Skin epidermis (tissue), 12 donors: ENCODE results near the gene IFNA5.

Experiments used
- H3K27ac ChIP-seq, 21 experiments: fragments of 200-600 bp; sonication (generic) in 11 of 21; one replicate each; pipeline ENCODE4 v1.5.0; 2020; ENCODE audit warnings: mild to moderate bottlenecking in 3 of 21, inconsistent platforms in 2 of 21, moderate library complexity in 2 of 21
- H3K4me3 ChIP-seq, 7 experiments: fragments of 200-600 bp; sonication (generic) in 2 of 7; one replicate each; pipeline ENCODE4 v1.5.0; 2020; ENCODE audit warnings: inconsistent platforms in 2 of 7, mild to moderate bottlenecking in 2 of 7, moderate library complexity in 1 of 7

The IFNA5 gene

DNA sequence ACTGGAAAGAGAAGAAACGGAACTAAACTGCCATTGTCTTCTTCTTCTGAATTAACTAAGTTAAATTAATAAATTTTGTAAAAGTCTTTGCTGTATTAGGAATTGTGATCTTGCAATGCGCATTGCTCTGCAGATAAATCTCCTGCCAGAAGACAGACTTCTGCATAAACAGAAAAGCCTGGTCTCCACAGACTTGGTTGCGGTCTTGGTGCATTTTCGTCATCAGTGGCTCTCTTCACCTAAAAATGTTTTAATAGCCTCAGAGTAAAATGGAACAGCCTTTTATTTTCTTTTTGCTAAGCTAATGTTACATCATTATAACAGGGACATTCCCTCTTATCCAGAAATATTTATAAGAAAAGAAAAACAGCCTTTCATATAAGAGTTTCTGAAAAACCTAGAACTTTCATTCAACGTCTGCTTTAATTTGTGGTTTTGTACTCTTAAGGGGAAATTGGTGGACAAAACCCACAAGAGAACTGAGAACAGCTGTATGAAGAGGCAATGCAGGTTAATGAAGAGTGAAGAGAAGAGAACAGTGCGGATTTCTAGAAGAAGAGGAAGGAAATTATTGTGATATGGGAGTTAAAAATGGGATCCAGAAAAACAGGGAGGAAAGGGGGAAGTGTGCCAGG lies 10.1 kb downstream of the IFNA5 start:
- Histone ChIP-seq H3K27ac (no peak overlapping the region), H3K4me3 (no peak overlapping the region)

GRCh38 chr9:21294364-21294774 lies 10.7 kb downstream of the IFNA5 start:
- Histone ChIP-seq H3K27ac (no peak overlapping the region), H3K4me3 (no peak overlapping the region)

- H3K27ac ChIP-seq = no peak overlapping the region
- no peak overlapping the region for H3K4me3 ChIP-seq
Measured at GRCh38 chr9:21289848-21290247, 15.3 kb downstream of the IFNA5 start.

- Histone ChIP-seq H3K27ac (no peak overlapping the region), H3K4me3 (no peak overlapping the region)
Measured at GRCh38 chr9:21287280-21287679, 17.8 kb downstream of the IFNA5 start.

- no peak overlapping the region for H3K27ac ChIP-seq
Measured at GRCh38 chr9:21286659-21287058, 18.5 kb downstream of the IFNA5 start.

DNA sequence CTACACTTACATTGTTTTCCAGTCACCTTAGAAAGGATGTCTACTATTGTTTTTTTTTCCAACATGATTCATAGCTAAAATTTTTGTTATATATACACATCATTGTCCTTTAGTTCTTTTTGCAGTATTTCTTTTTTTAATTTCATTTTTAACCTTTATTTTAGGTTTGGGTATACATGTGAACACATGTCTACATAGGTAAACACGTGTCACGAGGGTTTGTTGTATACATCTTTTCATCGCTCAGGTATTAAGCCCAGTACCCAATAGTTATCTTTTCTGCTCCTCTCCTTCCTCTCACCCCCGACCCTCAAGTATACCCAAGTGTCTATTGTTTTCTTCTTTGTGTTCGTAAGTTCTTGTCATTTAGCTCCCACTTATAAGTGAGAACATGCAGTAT lies 19.0 kb downstream of the IFNA5 start:
- Histone ChIP-seq H3K4me3 (no peak overlapping the region), H3K27ac (no peak overlapping the region)

More at GRCh38 chr9:21286659-21287058, 18.5 kb downstream of the IFNA5 start:
- no peak overlapping the region for H3K4me3 ChIP-seq

DNA sequence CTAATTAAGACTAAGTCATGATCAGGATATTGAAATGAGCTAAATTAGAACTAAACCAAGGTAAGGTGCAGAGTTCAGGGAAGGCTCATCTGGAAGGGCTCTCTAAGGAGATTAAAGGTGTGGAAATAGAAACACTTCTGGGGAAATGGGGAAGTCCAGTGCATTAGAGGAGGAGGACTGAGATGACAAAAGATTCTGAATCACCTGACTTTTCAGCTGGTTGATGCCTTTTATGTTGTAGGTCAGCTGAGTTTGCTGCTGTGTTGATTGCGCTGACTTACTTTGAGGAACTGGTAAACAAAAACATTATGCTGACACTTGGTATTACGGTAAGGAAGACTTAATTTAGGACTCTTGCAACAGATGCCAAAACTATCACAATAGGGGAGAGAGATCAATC lies 23.8 kb downstream of the IFNA5 start:
- Histone ChIP-seq H3K27ac (no peak overlapping the region), H3K4me3 (no peak overlapping the region)

DNA sequence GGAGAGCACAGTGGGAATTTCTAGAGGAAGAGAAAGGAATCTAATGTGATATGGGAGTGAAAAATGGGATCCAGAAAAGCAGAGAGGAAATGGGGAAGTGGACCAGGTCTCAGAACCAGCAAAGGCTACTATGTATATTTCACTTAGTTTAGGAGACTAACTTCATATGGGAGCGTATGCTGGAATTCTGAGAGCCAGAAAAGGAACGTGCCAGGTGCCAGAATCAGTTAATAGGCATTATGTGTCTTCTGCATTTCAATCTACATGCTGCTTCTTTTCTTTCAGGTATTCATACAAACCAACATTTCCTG lies 36.8 kb downstream of the IFNA5 start:
- Histone ChIP-seq H3K4me3 (no peak overlapping the region), H3K27ac (no peak overlapping the region)

DNA sequence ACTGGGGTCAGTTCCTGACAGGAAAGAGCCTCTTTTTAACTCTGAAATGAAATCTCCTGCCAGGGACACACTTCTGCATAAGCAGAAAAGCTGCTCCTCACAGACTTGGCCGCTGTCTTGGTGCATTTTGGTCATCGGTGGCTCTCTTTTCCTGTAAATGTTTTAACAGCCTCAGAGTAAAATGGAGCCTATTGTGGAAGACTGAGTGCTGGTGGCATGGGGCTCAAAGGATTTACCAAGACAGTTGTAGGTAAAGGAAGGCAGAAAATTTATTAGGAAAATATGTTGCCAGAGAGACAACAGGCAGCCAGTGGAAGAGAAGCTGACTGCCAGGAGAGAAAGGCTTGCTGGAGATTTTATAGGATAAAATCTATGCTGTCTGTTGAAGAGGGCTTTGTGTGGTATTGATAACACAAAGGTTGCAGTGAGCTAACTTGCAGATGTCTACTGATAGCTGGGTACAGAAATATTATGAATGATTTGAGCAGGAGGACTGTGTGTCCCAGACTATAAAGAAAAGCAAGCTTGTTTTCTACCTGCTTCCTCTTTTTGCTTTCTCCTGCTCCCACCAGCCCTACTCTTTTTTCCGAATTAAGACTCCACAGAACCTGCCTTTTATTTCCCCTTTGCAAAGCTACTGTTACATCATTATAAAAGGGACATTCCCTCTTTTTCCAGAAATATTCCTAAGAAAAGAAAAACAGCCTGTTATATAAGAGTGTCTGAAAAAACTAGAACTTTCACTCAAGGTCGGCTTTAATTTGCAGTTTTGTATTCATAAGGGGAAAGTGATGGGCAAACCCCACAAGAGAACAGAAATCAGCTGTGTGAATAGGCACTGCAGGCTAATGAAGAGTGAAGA lies 37.4 kb downstream of the IFNA5 start:
- Histone ChIP-seq H3K27ac (no peak overlapping the region), H3K4me3 (no peak overlapping the region)

DNA sequence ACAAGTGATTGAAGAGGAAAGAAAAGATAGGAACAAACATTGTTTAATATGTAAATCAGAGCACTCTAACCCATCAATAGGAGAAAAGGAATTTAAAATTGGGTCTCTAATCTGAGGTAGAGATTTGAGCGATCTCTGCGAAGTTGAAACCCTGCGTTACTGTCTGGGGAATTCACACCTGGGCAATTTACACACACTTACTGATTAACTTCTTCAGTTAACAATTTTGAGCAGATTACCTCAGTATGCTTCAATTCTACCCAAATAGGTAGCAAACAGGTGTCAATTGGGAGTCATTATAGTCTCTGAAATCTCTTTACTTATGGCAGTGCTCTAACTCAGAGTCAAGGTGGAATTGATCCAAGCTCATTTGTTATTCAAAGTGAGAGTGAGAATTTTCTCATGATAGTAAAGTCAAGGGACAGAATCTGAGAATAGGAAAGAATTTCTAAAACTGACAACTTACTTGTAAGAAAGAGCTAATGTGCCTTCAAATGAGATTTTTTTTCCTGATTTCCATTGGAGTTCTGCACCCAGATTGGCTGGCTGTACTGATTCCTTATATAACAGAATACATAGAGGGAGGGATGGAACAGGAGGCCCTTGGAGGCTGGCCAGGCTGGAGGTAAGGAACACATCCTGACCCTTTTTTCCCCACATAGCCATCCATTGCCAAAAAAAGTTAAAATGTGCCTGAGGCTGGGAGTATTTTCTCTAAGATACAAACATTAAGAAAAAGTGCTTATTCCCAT lies 38.2 kb downstream of the IFNA5 start:
- Histone ChIP-seq H3K27ac (no peak overlapping the region), H3K4me3 (no peak overlapping the region)

GRCh38 chr9:21265421-21266189 lies 39.5 kb downstream of the IFNA5 start:
- no peak overlapping the region for H3K27ac ChIP-seq
- H3K4me3 ChIP-seq = no peak overlapping the region

DNA sequence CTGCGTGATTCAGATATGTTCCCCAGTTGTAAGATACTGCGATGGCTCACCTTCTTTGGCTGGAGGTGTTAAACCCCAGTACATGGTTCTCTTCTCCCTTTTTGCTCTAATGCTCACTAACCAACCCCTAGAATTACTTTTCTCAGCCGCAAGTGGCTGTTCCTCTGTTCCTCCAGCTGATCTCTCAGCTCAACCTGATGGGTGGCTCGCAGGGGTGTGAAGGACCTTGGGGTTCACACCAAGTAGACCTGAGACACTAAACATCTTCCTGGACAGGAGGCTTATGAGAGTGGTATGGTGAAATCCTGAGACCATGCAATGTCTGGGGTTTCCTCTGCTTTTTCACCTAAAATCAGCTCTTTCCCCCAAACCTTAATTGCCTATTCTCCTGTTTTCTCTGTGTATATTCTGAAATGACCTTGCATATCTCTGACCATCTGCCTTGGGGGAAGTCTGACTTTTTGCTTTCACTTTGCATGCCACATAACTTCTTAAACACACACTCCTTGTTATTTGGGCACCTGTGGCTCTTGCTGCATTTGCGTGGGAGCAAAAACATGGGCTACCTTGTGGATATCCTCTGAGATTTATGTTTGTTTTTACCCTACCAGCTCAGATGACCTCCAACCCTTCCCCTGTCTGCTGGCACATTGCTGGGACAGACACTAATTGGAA lies 49.4 kb downstream of the IFNA5 start:
- H3K27ac ChIP-seq = no peak overlapping the region
- no peak overlapping the region for H3K4me3 ChIP-seq
